GM19438 (cell line): Measurements from ENCODE around the gene IL17RD.

Experiments used
- ATAC-seq: cut with Tn5 transposase; IDR thresholded peaks from one replicate; pipeline ENCODE4 v1.9.1; 2021; ENCODE audit warnings: low read depth; ENCODE audit not compliant: unreplicated experiment

The IL17RD gene

DNA sequence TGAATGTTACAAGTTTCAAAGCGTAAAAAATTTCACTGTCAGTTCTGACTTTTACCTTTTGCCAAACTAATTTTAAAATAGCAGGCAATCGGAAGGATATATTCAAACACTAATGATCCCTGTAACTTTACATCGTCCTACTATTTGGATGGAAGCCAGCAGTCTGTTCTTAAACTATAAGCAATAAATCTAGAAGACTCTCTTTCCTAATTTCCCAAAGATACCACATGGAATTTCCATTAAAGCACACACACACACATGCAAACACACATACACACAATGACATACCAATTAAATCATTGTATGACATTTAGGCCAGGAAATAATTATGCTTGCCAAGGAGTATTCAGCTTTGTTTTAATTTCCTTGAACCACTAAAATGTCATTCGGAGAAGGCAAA, 32.0 kb downstream of the IL17RD start:
- ATAC-seq = no peak

GRCh38 chr3:57132674-57133073, 32.5 kb downstream of the IL17RD start:
- no peak for ATAC-seq

DNA sequence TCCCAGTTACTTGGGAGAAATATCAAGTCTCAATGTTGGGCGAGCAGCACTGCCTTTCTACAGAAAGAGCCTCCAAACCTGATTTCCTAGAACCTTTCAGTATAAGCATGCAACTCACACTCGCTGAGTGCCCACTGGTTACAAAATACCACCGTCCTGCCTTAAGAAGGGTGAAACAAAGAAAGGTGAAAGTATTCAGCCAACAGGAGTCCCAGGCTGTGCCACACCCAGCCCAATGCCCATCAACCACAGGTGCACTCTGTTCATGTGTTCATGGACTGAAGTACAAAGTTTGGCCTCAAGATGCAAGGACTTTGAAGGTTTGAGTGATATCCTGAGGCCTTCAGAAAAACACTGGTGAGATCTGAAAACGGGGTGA, 34.0 kb downstream of the IL17RD start:
- no peak for ATAC-seq

GRCh38 chr3:57130571-57131209, 34.5 kb downstream of the IL17RD start:
- no peak for ATAC-seq

DNA sequence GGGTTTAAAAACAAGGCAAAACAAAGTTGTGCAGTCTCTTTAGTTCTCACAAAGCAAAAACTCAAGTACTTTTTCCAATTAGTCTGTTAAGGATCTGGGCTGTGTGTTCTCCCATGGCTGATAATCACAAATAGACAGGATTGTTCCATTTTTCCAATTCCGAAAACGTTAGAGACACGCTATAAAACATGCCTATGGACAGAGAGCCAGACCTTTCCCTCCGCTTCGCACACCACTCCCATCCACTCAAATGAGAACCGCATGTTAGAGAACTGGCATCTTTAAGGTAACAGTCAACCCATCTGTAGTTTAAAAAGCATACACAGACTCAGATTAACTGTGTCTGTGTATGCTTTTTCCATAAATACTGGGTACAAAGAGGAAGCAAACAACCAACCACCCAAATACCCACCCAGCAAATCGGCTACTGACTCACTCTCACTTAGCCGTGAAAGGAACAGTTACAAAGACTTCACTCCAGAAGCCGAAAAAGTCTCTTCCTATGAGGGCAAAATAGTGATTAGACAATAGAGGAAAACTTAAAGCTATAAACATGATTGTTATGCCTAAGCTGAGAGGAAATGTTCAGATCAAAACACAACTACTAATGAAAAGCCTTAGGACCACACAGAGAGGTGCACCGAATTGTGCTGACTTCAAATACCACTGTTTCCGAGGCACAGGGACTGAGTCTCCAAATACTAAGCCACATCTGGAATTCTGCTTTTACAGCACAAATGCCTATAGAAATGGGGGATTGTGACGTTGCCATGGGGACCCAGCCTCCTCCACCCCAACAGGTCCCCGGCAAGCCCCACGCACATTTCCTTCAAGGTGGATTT, 36.1 kb downstream of the IL17RD start:
- ATAC-seq = no peak

GRCh38 chr3:57127891-57128518, 37.1 kb downstream of the IL17RD start:
- no peak for ATAC-seq

DNA sequence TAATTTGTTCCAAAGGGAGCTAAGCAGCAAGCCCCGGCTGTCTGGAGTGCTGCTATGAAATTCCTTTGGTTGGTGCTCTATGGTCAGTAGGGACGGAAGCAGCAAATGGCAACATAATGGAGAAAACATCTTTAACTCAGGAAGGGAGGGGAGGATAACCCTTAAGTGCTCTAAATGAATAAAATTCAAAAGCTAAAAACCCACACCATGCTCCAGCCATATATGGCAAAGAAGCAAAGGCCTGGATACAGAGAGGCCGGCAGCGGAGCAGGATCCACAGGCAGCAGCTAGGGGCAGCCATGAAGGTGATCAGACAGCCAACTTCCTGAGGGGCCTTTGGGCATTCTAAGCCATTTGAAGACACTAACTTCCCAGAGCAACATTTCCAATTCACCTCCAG, 38.9 kb downstream of the IL17RD start:
- no peak for ATAC-seq

DNA sequence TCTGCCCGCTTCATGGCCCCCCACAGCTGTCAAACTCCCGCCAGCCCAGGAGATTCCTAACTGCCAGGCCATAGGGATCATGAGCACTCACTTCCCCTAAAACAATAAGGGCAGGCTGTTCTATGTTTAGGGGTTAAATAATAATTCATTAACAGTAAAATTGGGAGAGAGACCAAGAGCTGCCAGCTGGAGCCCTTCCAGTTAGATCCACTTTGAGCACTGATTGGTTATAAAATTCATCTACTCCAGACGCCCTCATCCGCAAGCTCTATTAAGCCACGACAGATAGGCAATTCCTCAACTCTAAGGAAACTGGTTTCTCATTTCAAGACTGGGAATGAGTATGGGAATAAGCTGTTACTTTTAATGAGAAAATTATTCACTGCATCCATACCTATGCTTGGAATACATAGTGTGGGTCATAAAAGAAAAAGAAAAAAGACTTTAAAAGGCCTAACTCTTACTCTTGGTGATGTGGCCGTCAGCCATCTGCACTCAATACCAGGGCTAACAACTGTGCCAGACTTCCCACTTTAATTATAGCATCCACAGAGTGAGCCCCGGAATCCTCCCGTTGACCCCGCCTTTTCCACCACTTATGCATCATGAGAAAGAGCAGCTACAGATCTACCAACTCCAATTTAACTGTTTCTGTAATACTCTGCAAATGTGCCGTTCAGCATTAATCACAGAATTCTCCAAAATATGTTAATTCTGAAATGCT, 44.5 kb downstream of the IL17RD start:
- ATAC-seq = no peak

- no peak for ATAC-seq
Measured at GRCh38 chr3:57120040-57120439, 45.1 kb downstream of the IL17RD start.

DNA sequence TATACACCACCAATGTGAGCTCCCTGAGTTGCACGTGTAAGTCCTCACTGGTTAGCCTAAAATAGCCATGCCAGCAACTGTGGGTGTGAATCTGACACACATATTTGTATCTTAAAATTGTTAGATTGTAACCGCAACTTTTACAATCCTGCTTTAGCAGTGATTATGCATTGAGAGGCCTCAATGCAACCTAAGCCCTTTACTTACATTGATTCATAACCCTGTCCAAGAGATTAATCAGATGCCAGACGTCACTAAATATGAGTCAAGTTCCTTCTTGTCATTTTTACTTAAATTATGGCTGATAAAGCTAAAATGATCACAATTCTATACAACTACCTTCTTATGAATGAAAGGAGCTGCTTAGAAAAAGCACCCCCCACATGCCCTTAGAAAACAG, 46.9 kb downstream of the IL17RD start:
- ATAC-seq = no peak

GRCh38 chr3:57116501-57116900, 48.7 kb downstream of the IL17RD start:
- ATAC-seq = no peak

DNA sequence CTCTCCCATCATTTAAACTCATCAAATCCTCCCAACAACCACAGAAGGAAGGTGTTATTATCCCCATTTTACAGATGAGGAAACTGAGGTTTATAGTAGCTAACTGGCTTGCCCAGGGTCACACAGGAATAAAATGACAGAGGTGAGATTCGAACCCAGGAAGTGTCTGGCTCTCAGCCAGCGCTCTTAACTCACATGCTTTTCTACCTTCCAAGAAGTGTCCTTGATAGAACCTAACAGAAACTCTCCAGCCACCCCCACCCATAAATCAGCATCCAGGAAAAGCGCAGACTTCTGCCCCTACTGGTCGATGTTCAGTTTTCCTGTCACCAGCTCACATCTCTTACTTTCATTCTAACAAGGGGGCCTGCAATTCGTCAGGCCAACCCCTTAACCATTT, 52.9 kb downstream of the IL17RD start:
- no peak for ATAC-seq

DNA sequence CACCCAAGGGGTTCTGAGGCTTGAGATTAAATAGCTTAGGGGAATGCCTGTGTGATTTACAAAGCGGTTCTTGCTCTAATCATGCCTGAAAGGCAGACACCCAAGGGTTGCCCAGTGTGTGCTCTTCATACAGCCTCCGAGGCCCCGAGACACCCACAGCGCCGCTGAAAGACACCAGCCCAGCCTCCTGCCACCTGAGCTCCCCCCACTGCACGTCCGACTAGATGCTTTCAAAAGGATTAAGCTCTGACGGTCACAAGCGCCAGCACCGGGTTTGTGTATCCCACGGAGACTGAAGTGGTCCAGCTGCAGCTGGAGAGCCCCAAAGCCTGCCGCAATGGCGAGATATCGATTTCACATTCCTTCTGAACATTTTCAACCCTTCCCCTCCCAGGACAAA, 54.4 kb downstream of the IL17RD start:
- no peak for ATAC-seq

DNA sequence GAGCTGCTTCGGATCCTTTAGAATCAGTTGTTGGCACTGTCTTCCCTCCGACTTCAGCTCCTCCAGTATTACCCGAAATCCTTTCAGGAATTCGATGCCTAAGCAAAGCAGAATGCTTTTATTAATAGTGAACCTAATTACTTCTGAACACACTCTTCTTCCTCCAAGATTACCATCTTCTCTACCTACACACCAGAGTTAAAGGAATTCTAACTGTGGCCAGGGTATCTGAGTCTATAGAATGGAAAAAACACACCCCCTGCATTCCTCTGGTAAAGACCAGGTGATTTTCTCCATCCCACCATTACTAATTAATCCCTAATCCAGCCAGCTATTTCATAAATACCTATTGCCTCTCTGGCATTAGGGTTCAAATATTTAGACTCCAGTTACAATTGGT, 54.9 kb downstream of the IL17RD start:
- ATAC-seq = no peak

- no peak for ATAC-seq
Measured at GRCh38 chr3:57109437-57110199, 55.5 kb downstream of the IL17RD start.

GRCh38 chr3:57108684-57109083, 56.5 kb downstream of the IL17RD start:
- ATAC-seq = no peak

DNA sequence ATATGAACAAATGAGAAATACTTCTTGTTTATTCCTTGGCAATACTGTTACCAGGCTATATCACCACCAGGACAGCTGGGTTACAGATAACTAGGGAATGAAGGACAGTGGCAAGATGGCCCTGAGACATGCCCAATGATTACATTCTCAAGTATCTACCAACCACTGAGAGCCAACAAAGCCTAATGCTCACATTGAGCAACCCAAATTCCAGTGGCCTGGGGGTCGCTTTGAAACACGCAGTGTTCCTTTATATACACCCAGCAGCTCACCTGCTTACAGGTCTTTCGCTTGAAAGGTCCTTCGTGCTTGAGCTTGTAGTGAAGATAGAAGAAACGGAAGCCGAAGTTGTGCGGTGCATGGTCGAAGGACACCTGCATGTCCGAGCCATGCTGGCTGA, 59.6 kb downstream of the IL17RD start:
- no peak for ATAC-seq

GRCh38 chr3:57100046-57100695, 65.0 kb downstream of the IL17RD start:
- no peak for ATAC-seq

- no peak for ATAC-seq
Measured at GRCh38 chr3:57098418-57099310, 66.5 kb downstream of the IL17RD start.
